Stimulated activated CD8-positive, alpha-beta memory T cell treated with anti-CD3 and anti-CD28 coated beads, Interleukin-7, amount 100 ng/mL, for 24 hours (primary cell): ENCODE data around the gene NDUFAF8.
A peak's percentile ranks its signal among the peaks of the same experiment; 100 is the strongest.
"Not testable (repeated sequence)": the region's sequence is repeated elsewhere in the genome, so short reads cannot be mapped to it uniquely, and the experiment has no call there.

Source experiments
- DNase-seq: peaks from one replicate; pipeline ENCODE4 v3.0.0-alpha.2; 2020; ENCODE audit warnings: low read depth

Gene NDUFAF8

DNA sequence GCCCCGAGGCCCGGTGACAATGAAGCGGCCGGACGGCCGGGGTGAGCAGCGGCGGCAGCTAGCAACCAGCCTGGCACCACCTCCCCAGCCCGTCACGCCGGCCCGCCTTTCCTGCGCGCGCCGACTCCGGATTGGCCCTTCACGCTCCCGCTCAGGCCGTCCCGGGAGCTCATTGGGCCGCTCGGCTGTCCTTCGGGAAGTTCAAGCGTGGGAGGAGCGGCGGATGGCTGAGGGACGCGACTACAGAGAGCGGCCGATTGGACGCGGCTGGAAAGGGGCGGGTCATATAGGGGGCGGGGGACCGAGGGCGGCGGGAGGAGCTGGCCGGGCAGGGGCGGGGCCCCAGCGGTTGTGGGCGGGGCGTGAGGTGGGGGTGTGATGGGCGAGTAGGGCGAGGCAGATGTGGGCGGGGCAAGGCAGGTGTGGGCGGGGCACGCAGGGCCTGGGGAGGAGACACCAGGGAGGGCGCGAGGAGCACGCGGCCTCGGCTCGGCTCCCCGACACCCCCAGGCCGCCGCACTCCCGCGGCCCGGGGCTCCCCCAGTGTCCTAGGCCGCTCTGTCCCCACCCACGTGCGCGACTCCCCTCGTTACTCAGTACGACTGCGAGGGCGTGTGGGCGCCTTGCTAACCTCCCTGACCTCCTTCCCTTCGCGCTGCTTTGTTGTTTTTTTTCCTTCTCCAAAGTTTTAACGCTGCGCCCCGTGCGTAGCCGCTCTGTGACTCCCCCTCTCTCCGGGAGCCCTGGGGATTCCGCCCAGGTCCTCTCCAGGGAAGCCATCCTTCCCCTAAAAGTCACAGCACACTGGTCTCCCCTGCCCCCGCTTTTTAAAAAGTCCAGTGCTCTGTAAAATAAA is 16.0 kb upstream of the NDUFAF8 start, which contains the start of gene CEP131:
CEP131 (minus strand) TSS at position 60 of the 856 bp plus-strand sequence. CDS start 2,909 bp downstream, outside the sequence.
- peak; percentile 100 for DNase-seq

DNA sequence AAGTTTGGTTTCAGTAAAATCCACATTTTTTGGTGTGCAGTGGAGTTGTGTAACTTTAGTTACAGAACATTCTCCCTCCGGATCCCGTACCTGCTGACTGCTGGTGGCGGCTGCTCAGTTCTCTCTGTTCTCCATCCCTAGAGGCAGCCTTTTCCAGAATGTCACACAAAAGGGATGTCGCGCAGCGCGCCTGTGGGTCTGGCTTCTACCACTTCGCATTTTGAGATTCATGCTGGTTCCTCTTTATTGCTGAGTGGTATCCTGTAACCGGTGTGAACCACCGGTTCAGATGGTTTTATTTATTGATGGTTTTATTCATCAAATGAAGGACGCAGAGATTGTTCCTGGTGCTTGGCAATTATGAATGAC is 15.4 kb upstream of the NDUFAF8 start:
- DNase-seq, result no peak

GRCh38 chr17:81227630-81228029 is 11.5 kb upstream of the NDUFAF8 start:
- not testable (repeated sequence) for DNase-seq

DNA sequence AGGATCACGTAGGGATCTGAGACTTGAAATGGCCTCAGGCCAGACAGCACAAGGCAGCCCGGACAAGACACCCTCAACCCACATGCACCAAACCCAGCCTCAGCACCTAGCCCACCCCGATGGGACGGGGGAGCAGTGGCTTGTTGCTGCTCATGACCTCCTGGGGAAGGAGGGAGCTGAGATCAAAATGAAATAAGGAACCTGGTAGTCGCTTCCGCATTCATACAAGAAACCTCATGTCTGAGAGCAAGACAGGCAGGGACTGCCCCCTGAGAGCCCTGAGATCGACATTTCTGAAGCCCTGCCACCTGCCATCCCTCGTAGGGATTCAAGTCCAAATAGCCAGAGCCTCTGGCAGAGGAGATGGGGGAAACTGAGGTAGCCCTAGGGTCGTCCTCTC is 10.7 kb upstream of the NDUFAF8 start:
- no peak for DNase-seq

- DNase-seq, result no peak
Measured at GRCh38 chr17:81228834-81229665, 10.1 kb upstream of the NDUFAF8 start.

- DNase-seq, result no peak
Measured at GRCh38 chr17:81229666-81229920, 9.5 kb upstream of the NDUFAF8 start.

DNA sequence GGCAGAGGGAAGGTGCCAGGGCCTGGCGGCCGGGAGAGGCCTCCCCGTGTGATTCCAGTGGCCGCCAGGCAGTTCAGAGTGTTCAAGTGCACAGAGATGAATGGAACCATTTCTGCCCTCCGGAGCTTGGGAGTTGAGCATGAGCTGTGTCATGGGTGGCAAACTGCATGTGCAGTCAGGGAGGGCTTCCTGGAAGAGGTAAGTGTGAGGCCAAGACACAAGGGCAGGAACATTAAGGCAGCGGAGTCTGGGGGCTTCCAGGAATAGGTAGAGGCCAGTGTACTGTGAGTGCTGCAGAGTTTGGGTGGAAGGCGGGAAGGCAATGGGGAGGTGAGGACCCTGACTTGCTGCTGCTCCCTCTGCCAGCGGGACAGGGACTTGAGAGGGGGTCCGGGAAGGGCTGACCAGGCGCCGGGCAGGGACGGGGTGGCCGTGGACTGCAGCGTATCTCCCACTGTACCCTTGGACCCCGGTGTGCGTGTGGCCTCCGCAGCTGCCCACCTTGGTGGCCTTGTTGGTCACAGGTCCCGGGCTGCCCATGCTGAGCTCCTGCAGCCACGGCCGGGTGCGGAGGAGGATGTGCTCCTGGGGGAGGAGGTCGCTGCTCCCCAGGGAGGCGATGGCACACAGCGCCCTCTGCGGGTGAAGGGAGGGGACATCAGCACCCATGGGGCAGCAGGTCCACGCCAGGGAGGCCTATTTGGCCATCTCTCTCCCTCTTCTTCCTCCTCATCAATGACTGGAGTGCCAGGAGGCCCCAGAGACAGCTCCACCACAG is 8.9 kb upstream of the NDUFAF8 start:
- no peak for DNase-seq

- DNase-seq, result no peak
Measured at GRCh38 chr17:81231121-81231645, 7.9 kb upstream of the NDUFAF8 start.

GRCh38 chr17:81231766-81232581 is 7.1 kb upstream of the NDUFAF8 start:
- DNase-seq, result no peak

- no peak for DNase-seq
Measured at GRCh38 chr17:81232616-81233241, 6.4 kb upstream of the NDUFAF8 start.

DNA sequence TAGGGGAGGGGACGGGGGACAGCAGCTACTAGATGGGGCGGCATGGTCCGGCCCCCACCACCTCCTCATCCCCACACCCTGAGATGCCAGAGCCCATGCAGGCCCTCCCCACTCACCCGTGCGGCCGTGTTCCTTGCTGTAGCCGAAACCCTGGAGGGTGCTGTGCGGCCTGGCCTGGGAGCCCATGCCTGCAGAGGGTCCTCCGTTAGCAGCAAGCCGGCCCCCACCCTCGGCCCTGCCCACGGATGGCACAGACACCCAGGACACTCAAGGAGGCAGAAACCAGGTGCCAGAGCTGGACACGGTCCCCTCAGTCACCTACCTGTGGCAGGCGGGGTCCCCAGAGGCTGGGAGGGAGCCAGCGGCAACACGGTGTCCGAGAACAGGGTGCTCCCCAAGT is 5.8 kb upstream of the NDUFAF8 start:
- no peak for DNase-seq

DNA sequence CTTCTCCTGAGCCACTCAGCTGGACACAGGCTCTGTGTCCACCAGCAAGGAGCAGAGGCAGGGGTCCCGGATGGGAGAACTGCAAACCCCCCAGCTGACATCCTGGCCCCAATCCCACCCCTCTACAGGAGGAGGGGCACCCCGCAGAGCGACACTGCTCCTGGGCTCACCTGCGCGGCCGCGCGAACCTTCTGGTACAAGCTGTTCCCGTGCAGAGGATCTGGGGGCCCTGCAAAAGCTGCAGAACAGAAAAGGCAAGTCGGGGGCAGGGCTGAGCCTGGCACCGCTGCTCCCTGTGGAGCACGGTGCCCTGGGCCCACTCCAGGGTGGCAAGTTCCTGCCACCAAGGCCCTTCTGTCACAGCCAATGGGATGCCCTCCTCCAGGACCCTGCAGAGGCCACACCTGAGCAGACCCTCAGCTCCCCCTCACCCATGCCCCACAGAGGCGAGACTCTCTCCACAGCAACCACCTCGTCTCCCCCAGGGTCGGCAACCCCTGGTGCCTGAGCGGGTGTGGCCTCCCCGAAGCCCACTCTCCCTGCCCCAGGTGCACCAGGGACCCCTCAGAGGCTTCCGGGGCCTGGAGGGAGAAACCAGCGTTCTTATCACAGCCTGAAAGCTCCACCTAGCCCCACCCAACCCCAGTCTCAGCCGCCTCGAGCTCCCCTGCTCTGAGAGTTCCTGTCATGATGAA is 5.2 kb upstream of the NDUFAF8 start:
- no peak for DNase-seq

DNA sequence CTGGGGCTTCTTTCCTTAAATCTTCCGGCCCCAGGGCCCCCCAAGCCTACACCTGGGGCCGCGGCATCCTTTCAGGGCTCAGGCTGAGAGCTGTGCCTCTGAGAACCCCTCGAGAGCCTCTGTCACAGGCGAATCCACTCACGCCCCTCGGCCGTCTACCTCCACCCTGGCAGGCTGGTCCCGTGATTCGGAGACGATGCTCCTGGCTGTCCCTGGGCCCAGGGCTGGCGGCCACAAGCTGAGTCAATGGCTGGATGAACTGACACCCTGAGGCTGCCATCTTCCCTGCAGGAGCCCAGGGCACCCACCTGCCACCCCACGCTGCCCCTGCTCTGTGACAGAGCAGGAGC is 4.6 kb upstream of the NDUFAF8 start:
- DNase-seq, result no peak

DNA sequence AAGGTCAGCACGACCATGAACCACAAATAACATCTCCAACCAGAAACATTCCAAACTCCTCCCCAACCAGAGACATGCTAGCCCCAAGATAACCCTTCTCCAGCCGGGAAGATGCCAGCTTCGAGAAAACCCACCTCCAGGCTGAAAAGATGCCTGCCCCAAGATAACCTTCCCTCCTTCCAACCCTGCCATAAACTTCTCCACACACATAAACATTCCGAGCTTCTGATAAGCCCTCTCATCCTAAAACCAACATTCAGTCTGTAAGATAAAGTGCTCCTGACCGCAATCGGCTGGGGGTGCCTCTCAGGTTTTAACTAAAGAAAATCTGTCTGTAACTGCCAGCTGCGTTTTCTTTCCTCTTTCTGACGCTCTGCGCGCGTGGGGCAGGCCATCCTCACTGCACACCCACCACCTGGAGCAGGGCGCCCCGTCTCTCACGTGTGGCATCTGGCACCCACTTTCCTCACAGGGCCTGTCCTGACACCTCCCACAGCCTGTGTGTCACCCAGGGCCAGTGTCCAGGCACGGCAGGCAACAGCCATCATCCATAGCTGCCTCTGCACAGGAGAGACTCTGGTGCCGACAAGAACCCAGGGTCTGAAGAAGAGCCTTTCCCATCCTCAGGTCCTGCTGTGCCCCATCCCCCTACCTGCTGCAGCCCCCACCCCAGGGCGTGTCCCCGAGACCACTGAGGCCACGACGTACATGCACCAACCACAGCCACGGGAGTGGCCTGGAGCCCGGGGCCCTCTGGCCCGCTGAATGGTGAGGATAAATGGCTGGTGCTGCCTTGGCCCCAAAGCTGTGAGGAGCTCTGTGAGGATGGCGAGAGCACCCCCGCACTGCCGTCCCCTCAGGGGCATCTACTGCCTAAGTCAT is 3.9 kb upstream of the NDUFAF8 start:
- no peak for DNase-seq

- DNase-seq, result no peak
Measured at GRCh38 chr17:81235822-81236740, 3.0 kb upstream of the NDUFAF8 start.

DNA sequence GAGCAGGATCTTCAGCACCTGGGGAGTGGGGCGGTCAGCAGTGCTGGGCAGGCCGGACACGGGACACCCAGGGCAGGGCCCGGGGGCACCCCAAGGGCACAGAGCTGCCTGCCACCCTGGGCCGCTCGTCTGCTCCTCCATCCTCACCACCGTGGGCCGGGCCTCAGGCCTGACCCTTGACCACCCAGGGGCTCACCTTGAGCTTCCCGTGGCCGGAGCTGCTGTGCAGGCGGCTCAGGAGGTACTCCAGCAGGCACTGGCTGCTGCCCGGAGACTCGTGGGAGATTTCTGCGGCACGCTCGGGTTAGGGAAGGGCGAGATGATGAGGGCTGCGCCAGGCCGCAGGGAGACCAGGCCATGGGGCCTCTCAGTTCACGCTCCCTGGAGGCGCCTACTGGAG is 2.3 kb upstream of the NDUFAF8 start:
- no peak for DNase-seq

GRCh38 chr17:81237591-81238489 is 1.3 kb upstream of the NDUFAF8 start:
- no peak for DNase-seq

DNA sequence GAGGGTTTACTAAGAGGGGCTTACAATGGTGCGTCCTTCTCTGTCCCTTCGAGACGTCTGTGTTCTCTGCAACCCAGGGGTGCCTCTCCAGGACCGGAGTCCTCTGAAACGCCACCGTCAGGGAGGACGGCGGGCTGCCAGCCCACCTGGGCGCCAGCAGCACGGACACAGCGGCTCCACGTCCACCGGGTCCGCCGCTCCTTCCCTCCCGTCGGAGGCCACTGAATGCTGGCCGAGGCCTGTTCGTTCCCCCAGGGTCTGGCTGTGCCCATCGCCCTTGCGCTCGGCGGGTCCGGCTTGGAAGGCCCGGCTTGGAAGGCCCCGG is 666 bp upstream of the NDUFAF8 start:
- no peak for DNase-seq
